OCI-LY7 (cell line): ENCODE measurements around the gene GID4.

Experiments
- EZH2phosphoT487 ChIP-seq: fragments of 200-600 bp; sonication (generic); IDR thresholded peaks from 2 replicates; pipeline ENCODE4 v1.6.1; 2018; ENCODE audit warnings: low read depth, borderline replicate concordance, mild to moderate bottlenecking, mixed run types, antibody characterized with exemption, low read length, moderate library complexity, mixed read lengths
- TF ChIP-seq, protein P1 (sequence below): fragments of 200-600 bp; sonication (generic); conservative IDR thresholded peaks from 2 replicates; pipeline ENCODE4 v1.5.1; 2014; ENCODE audit warnings: mild to moderate bottlenecking, antibody characterized with exemption, low read length, moderate library complexity, mixed read lengths

GRCh38 chr17:18109935-18110485 is 70.8 kb downstream of the GID4 start:
- TF ChIP-seq, protein P1, sequence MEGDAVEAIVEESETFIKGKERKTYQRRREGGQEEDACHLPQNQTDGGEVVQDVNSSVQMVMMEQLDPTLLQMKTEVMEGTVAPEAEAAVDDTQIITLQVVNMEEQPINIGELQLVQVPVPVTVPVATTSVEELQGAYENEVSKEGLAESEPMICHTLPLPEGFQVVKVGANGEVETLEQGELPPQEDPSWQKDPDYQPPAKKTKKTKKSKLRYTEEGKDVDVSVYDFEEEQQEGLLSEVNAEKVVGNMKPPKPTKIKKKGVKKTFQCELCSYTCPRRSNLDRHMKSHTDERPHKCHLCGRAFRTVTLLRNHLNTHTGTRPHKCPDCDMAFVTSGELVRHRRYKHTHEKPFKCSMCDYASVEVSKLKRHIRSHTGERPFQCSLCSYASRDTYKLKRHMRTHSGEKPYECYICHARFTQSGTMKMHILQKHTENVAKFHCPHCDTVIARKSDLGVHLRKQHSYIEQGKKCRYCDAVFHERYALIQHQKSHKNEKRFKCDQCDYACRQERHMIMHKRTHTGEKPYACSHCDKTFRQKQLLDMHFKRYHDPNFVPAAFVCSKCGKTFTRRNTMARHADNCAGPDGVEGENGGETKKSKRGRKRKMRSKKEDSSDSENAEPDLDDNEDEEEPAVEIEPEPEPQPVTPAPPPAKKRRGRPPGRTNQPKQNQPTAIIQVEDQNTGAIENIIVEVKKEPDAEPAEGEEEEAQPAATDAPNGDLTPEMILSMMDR: no peak
- TF ChIP-seq EZH2phosphoT487: no peak
